Measurements from ENCODE around the gene KIAA1671.

KIAA1671 gene

DNA sequence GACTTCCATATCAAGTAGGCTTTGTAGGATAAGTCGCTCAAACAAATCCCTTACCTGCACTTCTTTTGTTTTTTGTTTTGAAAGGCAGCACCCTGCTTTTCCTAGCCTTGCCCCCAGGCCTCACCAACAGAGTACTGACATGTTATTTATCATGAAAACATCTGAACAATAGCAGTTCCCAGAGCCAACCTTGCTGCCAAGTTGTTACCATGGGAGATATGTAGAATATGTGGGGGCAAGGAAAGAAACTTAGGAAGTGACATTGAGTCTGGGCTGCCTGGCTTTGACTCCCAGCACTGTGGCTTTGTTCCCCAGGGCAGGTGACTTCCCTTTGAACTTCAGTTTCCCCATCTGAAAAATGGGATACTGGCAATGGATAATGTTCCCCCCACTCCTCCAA lies 193.8 kb downstream of the KIAA1671 start:
- no peak for DNase-seq (ENCODE audit: low read depth in 2 of 2)

DNA sequence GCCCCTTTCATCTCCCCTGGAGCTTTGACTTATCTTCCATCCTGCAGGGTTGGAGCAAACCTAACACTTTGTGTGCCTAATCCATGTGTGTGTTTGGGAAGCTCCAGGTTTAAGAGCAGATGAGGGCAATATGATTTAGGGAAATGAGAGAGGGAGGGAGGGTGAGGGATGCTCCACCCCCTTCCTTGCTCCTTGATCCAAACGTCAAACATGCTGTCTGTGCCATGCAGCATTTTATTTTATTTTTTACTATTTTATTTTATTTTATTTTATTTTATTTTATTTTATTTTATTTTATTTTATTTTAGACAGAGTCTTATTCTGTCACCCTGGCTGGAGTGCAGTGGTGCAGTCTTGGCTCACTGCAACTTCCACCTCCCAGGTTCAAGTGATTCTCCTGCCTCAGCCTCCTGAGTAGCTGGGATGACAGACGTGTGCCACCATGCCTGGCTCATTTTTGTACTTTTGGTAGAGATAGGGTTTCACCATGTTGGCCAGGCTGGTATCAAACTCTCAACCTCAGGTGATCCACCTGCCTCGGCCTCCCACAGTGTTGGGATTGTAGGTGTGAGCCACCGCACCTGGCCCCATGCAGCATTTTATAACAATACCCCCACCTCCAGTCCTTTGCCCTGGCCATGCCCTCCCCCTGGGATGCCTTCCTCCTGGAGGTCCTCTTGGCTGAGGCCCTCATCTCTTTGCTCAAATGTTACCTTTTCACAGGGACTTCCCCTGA lies 194.6 kb downstream of the KIAA1671 start:
- no peak for DNase-seq (ENCODE audit: low read depth in 2 of 2)

DNA sequence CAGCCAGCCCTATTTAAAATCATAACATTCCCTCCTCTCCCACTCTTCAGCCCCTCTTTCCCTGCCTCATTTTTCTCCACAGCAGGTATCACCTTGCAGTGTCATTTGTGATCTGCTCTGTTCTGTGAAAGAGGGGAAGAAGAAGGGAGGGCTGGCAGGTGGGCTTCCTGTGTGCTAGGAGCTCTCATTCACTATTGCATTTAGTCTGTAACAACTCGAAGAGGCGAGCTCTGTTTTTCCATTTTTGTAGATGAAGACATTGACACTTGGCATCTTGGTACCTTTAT lies 195.1 kb downstream of the KIAA1671 start:
- no peak for DNase-seq (ENCODE audit: low read depth in 2 of 2)

DNA sequence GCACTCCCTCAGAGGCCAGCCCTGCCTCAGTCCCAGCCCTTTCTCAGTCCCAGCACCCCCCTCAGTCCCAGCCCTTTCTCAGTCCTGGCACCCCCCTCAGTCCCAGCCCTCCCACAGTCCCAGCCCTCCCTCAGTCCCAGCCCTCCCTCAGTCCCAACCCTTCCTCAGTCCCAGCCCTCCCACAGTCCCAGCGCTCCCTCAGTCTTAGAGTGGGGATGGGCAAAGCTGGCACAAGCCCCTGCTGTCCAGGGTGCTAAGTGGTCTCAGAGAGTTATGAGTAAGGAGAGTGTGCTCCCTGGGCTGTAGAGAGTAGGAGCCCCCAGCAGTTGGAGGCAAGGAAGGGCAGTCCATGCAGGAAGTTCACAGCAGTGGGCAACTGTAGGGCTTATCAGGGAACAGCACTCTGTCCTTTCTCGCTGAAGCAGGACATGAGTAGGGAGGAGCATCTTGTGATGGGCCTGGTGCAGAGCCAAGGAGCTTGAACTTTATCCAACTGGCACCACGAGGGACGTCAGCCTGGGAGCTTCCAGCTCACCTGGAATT lies 195.7 kb downstream of the KIAA1671 start:
- DNase-seq (ENCODE audit: low read depth in 2 of 2): no peak

DNA sequence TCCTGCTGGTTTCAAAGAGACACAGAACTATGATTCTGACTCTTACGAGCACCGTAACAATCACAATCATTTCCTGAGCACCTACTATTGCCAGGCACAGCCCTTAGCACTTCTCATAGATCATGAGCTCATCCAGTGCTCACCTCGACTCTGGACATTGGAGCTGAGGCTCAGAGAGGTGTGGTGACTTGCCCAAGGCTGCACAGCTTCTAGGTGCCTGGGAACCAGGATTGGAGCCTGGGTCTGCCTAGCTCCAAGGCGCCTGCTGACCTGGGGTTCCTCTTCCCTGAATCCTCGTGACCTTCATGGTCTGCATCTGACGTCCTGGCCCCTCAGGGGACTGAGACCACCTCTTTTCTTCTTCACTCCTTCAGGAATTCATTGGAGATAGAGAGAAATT lies 196.5 kb downstream of the KIAA1671 start:
- no peak for DNase-seq (ENCODE audit: low read depth in 2 of 2)

DNA sequence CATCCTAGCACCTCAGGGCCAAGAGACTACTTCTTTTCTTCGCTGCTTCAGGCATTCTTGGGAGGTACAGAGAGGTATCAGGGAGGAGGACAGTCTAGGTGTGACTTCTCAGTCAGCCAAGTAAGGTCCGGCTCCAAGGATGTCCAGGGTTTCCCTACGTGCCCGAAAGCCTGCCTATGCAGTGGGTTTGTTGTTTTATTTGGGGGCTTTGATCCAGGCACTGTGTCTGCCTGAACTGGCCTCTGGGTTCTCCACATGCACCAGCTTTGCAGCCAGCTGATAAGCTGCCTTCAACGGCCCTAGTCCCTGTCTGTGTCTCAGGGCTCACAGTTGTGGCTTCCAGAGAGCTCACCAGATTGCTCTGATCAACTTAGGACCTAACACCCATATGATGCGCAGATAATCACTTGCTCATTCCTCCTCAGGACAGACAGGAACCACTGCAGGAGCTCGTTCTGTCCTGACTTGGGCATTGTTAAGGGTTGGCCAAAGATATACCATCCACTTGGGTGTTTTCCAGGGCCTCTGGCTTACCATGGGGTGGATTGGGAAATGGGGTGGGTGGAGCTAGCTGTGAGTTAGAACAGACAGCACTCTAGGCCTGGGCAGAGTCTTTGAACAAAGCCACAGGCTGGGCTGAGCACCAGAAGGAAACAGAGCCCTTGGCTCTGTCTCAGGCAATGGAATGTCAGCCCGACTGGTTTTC lies 201.6 kb downstream of the KIAA1671 start:
- DNase-seq (ENCODE audit: low read depth in 2 of 2): no peak

DNA sequence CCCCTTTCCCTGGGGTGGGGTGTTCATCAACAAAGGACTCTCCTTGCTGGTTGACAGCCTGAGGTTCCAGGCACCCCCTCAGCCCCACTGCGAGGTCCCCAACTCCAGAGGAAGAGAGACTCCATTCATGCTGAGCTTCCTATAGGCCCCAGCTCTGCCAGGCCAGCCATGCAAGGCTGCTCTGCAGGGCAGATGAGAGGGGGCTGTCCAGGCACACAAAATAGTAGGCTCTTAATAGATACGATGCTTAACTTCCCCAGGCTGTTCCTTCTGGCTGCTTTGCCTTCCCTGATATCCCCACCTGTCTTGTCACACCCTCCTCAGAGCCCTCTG lies 202.1 kb downstream of the KIAA1671 start:
- no peak for DNase-seq (ENCODE audit: low read depth in 2 of 2)

DNA sequence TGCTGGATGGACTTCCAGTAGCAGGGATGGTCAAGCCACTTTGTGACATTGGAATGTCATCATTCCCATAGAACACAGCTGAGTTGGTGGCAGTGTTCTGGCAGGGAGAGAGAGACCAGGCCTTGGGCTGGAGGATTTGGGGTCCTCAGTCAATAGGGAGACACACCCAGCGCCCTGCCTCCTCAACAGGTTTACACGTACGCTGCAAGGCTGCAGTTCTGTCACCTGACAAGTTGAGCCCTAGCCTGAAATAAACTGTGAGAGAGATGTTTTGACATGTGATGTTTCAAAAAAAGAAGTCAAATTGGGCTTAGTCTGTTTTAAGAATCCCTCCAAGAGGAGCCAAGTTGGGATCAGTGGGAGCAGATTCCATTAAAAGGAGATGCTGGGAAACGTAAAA lies 204.2 kb downstream of the KIAA1671 start:
- no peak for DNase-seq (ENCODE audit: low read depth in 2 of 2)

DNA sequence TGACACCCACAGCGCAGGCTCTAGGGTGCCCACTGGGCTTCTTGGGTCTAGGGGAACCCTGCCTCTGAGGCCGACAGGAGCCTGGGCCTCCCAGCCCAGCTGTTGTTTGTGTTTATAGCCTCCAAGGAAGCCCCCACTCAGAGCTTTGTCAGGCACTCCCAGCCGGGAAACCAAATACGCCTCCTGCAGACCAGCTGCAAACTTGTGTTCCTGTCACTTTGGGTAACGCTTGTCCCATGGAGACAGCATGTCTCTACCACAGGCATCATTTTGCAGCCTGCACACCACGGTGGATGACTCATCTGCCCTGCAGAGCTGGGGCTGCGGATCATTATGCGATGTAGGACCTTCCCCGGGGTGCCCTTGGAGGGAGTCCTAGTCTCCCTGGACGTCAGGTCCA lies 206.5 kb downstream of the KIAA1671 start:
- no peak for DNase-seq (ENCODE audit: low read depth in 2 of 2)

DNA sequence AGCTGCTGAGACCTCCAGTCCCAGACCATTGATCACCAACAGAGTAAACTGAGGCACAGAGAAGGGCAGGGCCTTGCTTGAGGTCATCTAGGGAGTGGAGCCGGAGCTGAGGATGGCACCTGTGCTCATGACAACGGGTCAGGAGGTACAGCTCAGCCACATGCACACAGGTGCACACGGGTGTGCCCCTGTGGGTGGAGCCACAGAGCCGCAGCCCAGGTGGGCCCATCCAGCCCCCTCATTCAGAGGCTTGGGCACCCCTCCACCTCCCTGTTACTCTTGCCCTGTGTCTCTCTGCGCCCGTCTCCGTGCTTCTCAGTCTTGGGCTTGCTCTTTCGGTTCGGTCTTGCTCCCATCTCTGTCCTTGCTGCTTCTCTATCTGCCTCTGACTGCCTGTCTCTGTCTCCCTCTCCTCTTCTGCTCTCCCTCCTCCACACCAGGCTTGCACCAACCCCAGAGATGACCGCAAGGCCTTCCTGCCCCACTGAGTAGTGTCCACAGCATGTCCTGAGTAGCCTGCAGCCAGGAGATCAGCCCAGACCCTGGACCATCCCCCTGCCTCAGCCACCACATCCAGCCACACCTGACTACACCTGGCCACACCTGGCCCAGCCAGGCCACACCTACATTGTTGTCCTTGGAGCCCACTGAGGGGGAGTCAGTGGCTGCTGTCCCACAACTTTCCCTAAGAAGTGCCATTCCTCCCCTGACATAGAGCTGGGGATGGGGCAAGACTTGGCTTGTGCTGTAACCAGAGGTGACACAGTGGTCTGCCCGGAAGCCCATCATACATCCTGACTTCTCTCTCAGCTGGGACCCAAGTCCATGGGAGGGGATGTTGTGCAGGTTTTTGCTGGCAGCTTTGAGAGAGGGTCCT lies 207.8 kb downstream of the KIAA1671 start:
- DNase-seq (ENCODE audit: low read depth in 2 of 2): no peak

DNA sequence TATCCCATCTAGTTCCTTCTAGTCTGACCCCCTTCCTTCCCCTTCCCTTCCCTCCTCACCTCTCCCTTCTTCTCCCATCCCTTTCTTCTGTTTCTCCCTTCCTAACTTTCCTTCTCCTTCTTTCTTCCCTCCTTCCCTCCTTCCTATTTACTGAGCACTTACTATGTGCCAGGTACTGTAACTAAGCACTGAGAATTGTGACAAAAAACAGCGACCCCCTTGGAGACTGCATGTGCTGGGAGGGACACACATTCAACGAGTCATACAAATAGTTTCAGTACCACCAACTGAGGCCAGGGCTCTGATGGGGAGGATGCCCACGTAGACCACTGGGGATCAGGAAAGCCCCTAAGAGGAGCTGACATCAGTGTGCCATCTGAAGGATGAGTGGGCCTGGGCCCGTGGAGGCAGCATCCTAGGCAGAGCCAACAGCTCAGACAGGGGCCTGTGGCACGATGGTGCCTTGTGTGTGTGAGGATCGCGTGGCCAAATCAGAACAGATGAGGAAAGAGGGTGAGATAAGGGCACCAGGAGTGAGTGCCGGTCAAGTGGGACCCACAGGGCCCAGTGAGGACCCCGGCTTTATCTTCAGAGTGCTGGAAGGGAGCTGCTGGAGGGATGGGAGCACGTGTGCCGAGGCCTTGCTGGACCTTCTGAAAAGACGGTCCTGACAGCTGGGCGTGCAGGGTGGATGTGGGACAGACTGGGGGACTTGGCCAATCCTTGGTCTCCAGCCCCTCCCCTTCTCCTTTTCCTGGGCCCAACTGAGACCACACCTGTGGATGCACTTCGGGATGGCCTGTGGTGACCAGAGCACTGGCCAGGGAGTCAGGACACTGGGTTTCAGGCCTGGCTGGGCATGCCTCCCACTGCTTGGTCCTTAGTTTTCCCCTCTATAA lies 208.8 kb downstream of the KIAA1671 start:
- no peak for DNase-seq (ENCODE audit: low read depth in 2 of 2)

DNA sequence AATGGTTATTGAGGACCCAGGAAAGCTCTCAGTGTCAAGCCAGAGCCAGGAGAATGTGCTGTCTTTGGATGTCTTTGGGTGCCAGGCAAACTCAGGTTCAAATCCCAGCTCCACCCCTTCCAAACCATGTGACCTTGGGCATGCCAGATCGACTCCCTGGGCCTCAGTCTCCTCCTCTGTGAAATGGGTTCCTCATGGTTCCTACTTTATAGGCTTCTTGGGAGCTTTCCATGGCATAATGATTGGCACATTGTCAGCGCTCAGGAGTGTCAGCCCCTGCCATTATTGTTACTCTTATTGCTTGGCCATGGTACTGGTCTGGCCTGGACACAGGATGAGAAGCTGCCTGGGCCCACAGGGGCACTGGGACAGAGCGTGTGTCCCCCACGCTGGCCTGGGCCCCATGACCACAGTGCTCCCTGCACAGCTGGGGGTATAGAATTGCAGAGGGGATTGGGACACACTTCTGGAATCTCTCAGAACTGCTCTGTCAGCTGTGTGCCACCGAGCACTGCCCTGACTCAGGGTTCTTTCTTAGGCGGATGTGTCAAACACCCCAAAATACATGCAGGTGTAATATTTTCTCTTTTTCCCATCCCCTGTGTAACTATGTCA lies 209.5 kb downstream of the KIAA1671 start:
- no peak for DNase-seq (ENCODE audit: low read depth in 2 of 2)

DNA sequence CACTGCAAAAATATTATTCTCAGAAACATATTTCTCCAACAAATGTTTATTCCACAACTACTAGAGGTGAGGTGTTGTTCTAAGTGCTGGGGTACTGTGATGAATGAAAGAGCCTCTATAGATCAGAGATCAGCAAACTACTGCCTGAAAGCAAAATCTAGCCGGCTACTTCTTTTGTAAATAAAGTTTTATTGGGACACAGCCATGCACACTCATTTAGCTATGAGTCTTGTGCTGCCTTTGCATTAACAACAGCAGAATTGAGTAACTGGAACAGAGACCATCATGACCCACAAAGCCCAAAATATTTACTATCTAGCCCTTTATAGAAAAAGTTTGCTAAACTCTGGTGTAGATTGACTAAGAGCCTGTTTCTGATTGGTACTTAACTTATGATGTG lies 210.0 kb downstream of the KIAA1671 start:
- DNase-seq (ENCODE audit: low read depth in 2 of 2): no peak

DNA sequence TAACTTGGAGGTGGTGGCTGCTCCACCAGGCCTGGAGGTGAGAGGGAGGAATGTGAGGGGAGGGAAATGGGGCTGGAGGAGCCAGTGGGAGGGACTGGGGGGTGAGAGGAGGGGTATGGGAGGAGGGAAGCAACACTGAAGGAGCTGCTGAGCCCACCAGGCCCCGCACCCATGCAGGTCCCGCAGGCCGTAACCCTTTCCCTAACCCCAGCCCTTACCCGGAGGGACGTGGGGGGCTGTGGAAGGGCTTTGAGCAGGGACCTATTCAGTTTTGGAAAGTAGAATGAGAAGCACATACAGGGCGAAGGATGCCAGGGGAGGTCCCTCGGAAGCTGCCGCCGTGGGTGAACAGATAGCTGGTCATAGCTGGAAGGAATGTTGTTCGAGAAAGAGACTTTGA lies 213.3 kb downstream of the KIAA1671 start:
- no peak for DNase-seq (ENCODE audit: low read depth in 2 of 2)

DNA sequence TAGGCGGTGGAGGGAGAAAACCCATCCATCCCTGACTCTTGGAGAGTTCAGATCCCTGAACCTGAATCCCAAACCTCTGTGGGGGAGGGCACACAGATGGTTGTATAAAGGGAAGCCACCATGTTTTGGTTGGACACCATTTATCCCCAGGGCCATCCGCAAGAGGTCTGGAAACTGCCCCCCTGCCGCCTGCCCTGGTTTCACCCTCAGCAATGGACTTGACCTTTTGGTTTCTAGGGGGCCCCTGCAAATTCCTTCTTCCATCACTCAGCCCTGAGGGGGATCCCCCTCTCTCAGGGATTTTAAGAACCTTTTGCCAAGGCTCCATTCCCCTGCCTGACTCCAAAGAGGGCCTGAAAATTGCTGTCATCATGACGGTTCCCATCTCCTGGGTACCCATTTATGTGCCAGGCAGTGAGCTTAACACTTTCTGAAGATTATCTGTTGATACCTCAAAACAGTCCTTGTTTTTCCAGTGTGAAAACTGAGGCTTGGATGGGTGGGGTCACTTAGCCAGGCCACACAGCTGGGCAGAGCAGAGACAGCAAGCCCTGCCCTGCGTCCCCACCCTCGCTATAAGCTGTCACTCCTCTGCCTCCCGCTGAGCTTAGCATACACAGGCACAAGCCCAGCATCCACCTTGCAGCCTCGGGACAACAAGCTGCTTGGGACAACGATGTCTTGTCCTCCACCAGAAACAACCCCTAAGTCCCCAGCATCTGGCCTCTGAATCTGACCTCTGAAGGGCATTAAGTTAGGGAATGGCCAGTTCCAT lies 213.9 kb downstream of the KIAA1671 start:
- no peak for DNase-seq (ENCODE audit: low read depth in 2 of 2)

DNA sequence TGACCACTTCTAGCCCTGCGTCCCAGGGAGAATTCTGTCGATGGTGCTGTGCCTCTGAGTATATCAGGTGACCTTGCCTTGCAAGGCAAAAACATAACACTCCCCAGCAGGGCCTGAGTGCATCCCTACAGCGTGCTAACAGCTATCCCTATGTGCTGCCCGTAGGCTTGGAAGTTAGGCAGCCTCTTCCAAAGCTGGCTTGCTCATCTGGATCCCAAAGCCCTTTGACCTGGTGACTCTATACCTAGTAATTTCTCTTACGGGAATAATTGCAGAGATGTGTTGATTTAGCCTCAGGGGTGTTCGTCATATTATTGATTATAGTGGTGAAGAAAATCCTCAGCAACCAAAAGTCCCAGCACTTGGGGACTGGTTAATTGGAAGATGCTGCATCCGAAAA lies 214.6 kb downstream of the KIAA1671 start:
- DNase-seq (ENCODE audit: low read depth in 2 of 2): no peak

DNA sequence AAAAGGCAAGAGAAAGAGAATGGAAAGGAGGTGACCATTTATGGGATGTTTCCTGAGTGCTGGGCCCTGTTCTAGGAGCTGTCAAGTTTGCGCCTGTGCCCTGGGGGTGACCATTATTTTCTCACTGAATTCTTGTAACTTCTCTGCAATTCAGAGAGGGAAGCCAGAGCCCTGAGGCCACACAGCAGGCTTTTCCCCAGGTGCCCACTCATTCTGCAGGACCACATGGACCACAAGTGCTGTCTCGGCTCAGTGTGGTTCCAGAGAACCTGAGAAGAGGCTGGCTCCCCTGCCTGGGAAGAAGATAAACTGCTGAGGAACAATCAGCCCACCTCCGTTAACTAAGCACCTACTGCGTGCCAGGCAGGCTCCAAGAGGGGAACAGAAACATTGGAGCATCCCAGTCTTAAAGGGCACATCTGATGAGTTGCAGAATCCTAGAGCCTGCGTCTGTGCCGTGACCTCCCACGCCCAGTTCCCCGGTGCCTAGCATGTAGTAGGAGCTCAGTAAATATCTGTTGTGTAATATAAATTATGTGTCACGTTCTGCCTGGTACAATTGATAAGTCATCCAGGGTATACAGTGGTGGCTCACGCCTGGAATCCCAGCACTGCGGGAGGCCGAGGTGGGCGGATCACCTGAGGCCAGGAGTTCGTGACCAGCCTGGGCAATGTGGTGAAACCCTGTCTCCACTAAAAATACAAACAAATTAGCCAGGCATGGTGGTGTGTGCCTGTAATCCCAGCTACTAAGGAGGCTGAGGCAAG lies 215.5 kb downstream of the KIAA1671 start:
- no peak for DNase-seq (ENCODE audit: low read depth in 2 of 2)

DNA sequence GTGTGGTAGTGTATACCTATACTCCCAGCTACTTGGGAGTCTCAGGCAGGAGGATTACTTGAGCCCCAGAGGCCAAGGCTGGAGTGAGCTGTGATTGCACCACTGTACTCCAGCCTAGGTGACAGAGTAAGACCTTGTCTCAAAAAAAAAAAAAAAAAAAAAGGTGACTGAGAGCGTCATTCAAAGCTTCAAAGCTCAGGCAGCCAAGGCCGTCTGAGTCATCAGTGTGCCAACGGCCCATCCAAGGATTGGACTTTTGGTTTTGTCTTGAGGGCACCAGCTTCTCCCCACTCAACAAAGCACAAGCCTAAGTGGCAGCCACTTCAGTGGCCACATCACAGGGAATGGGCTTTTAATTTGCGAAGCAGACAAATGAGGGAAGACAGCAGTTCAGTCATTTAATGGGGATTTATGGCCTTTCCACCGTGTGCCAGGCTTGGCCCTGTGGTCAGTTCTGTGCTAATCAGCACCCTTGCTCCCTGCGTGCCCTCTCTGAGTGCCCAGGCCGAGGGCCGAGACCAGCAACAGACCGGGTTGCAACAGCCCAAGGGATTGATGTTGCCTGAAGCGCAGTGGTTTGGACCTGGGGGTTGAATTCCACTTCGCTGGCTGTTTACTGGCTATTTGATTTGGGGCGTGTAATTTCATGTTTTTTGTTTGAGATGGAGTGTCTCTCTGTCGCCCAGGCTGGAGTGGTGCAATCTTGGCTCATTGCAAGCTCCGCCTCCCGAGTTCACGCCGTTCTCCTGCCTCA lies 216.9 kb downstream of the KIAA1671 start:
- DNase-seq (ENCODE audit: low read depth in 2 of 2): no peak

DNA sequence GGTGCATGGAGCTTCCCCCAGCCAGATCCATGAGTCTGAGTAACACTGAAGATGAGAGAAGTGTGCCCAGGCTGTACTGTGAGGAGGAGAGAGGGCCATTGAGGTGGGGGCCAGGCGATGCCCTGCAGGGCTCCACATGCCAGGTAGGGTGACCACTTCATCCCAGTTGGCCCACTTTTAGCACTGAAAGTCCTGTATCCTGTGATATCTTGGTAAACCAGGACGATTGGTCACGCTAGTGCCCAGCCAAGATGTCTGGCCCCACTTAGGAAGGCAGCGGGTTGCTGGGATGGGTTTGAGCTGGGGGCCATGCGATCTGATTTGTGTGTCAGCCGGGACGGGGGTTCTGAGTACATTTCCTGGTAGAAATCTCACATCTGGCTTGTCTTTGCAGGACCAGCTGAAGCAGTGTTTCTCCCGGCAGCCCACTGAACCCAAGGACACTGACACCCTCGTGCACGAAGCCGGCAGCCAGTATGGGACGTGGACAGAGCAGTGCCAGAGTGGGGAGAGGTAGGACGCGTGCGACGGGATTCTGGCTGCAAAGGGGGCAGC lies 218.0 kb downstream of the KIAA1671 start:
- no peak for DNase-seq (ENCODE audit: low read depth in 2 of 2)

All from stimulated activated CD8-positive, alpha-beta memory T cell treated with anti-CD3 and anti-CD28 coated beads, Interleukin-7, amount 100 ng/mL, for 4 hours (primary cell).